WTC11 (cell line): Measurements from ENCODE around the gene HOXD13. TPM values are rescaled to one million over a fixed set of nuclear protein-coding genes. Genes with fewer than 3 reads are reported as not detected.

Experiments
- ATAC-seq: fragments of 200-7000 bp; cut with Tn5 transposase; 2 replicates; pipeline ENCODE4 v1.10.0; 2021; ENCODE audit warnings: mild to moderate bottlenecking, moderate library complexity
- CTCF ChIA-PET: fragments of 300-600 bp; sonication (Branson Sonifier 250); formaldehyde crosslinking; loops from one replicate; lab custom pipeline; 2021; ENCODE audit warnings: antibody characterized with exemption; lab: Charles Lee
- POLR2A ChIA-PET: fragments of 350-600 bp; sonication (Branson Sonifier 250); formaldehyde crosslinking; loops from one replicate; lab custom pipeline; 2021; ENCODE audit warnings: antibody characterized with exemption; lab: Charles Lee
- DNase-seq: peaks from one replicate; pipeline ENCODE4 v3.0.0; 2021; ENCODE audit warnings: low spot score
- H3K27ac Mint-ChIP-seq: 2 replicates; pipeline ENCODE4 v1.8.0; 2021; ENCODE audit warnings: mixed read lengths
- H3K27me3 Mint-ChIP-seq: 2 replicates; pipeline ENCODE4 v1.8.0; 2021; ENCODE audit warnings: low read depth, mild to moderate bottlenecking, moderate library complexity, mixed read lengths
- H3K36me3 Mint-ChIP-seq: 2 replicates; pipeline ENCODE4 v1.8.0; 2021; ENCODE audit warnings: mixed read lengths
- H3K4me1 Mint-ChIP-seq: 2 replicates; pipeline ENCODE4 v1.8.0; 2022; ENCODE audit warnings: mixed read lengths
- H3K4me3 Mint-ChIP-seq: 2 replicates; pipeline ENCODE4 v1.8.0; 2021; ENCODE audit warnings: mild to moderate bottlenecking, moderate library complexity, mixed read lengths
- H3K9me3 Mint-ChIP-seq: 2 replicates; pipeline ENCODE4 v1.8.0; 2021; ENCODE audit warnings: mixed read lengths
- CREB1 ChIP-seq: sonication (generic); formaldehyde crosslinking; IDR thresholded peaks from 2 replicates; pipeline ENCODE4 v1.8.0; 2023; ENCODE audit warnings: mild to moderate bottlenecking, missing genetic modification reagents
- ELF4 ChIP-seq: sonication (generic); formaldehyde crosslinking; IDR thresholded peaks from 2 replicates; pipeline ENCODE4 v1.8.1; 2022; ENCODE audit warnings: low read depth, mild to moderate bottlenecking, moderate library complexity, missing genetic modification reagents
- GTF2I ChIP-seq: fragments of 250-450 bp; sonication (Bioruptor Pico); conservative IDR thresholded peaks from 2 replicates; pipeline ENCODE4 v1.4.0; 2021; ENCODE audit warnings: mild to moderate bottlenecking
- IRF2 ChIP-seq: sonication (generic); formaldehyde crosslinking; IDR thresholded peaks from 2 replicates; pipeline ENCODE4 v1.8.0; 2022; ENCODE audit warnings: low read depth, missing genetic modification reagents, borderline replicate concordance
- KAT7 ChIP-seq: sonication (generic); formaldehyde crosslinking; IDR thresholded peaks from 2 replicates; pipeline ENCODE4 v1.8.1; 2023; ENCODE audit warnings: missing genetic modification reagents, mild to moderate bottlenecking, borderline replicate concordance
- MYBL2 ChIP-seq: sonication (generic); formaldehyde crosslinking; IDR thresholded peaks from 2 replicates; pipeline ENCODE4 v1.8.1; 2023; ENCODE audit warnings: mild to moderate bottlenecking, moderate library complexity, missing genetic modification reagents
- NFATC4 ChIP-seq: fragments of 250-450 bp; sonication (Bioruptor Pico); IDR thresholded peaks from 2 replicates; pipeline ENCODE4 v1.9.0; 2021; ENCODE audit warnings: mild to moderate bottlenecking
- RELA ChIP-seq: sonication (generic); formaldehyde crosslinking; IDR thresholded peaks from 2 replicates; pipeline ENCODE4 v1.8.1; 2022; ENCODE audit warnings: missing genetic modification reagents, mild to moderate bottlenecking, borderline replicate concordance
- SMAD3 ChIP-seq: sonication (generic); formaldehyde crosslinking; IDR thresholded peaks from 2 replicates; pipeline ENCODE4 v1.8.0; 2022; ENCODE audit warnings: missing genetic modification reagents, mild to moderate bottlenecking, borderline replicate concordance
- SMAD4 ChIP-seq: sonication (generic); formaldehyde crosslinking; IDR thresholded peaks from 2 replicates; pipeline ENCODE4 v1.8.0; 2022; ENCODE audit warnings: mild to moderate bottlenecking, missing genetic modification reagents
- total RNA-seq: library from RNA; stranded (reverse); gene quantifications from 3 replicates; pipeline ENCODE4 v1.2.3, GENCODE V29; 2021
- TF ChIP-seq, protein P1 (sequence below): fragments of 200-600 bp; IDR thresholded peaks from 2 replicates; pipeline ENCODE4 v1.8.0; 2022; ENCODE audit warnings: antibody characterized with exemption
- TF ChIP-seq, protein P2 (sequence below): sonication (generic); formaldehyde crosslinking; IDR thresholded peaks from 2 replicates; pipeline ENCODE4 v1.8.0; 2023; ENCODE audit warnings: mild to moderate bottlenecking, missing genetic modification reagents
- TF ChIP-seq, protein P3 (sequence below): sonication (generic); formaldehyde crosslinking; IDR thresholded peaks from 2 replicates; pipeline ENCODE4 v1.8.1; 2022; ENCODE audit warnings: low read depth, mild to moderate bottlenecking, moderate library complexity, missing genetic modification reagents, borderline replicate concordance
- TF ChIP-seq, protein P4 (sequence below): fragments of 250-450 bp; sonication (Bioruptor Pico); IDR thresholded peaks from 2 replicates; pipeline ENCODE4 v1.9.0; 2021; ENCODE audit warnings: mild to moderate bottlenecking
- TF ChIP-seq, protein P5 (sequence below): sonication (generic); formaldehyde crosslinking; IDR thresholded peaks from 2 replicates; pipeline ENCODE4 v1.8.0; 2022; ENCODE audit warnings: mild to moderate bottlenecking, missing genetic modification reagents
- TF ChIP-seq, protein P6 (sequence below): fragments of 250-450 bp; sonication (Bioruptor Pico); IDR thresholded peaks from 2 replicates; pipeline ENCODE4 v1.9.0; 2021; ENCODE audit warnings: moderate library complexity, mild to moderate bottlenecking, inconsistent platforms, borderline replicate concordance

HOXD13 gene
- total RNA-seq, 1 experiment from 2014 or later, result not detected

DNA sequence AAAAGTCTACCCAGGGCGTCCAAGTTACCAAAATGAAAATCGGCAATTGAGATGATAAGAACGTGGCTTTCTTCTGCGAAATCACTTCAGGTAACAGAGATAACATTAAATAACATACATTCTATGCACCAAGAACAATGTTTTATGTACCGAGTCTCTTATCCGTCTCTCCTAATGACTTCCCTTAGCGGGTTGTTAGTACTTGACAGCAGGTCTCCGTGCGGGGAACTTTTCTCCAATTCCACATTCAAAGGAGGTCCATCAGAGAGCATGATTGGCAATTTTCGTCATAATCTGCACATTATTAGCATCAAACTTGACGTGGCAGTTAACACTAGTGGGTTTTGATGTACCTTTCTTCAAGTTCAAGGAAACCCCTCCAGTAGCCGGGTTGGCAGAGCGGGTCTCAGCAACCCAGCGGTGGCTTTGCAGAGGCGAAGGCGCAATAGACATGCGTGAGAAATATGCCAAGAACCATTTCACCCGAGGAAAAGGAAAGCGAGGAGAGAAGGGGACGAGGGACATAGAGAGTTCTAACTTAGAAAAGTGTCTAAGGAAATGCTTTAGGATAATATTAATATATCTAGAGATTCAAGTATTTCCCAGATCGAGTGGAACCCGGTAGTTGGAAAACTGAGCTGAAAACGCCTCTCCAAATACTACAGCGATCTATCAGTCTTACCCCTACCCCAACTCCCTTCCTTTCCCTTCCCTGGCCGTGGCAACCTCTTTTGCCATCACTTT is 13.8 kb upstream of the HOXD13 start:
- H3K27ac Mint-ChIP-seq, result no peak overlapping the region
- peaks cover 3% of the 10 kb centered on the region; the same call in 1 of the 2 replicates for H3K36me3 Mint-ChIP-seq
- ChIA-PET CTCF (interaction anchor here (0.7 to 4.6 kb wide), 14 partner anchors 7 to 1048 kb away, joined by 3 to 56 read pairs (median 4); partner anchors contain the start of genes HOXD13 and LNPK), POLR2A (interaction anchor here (0.7 kb wide), 1 partner anchor 28 kb away, joined by 3 read pairs; no protein-coding TSS in a partner anchor)
- peaks cover 40% of the 10 kb centered on the region for H3K4me1 Mint-ChIP-seq
- H3K4me3 Mint-ChIP-seq, result peak overlapping the region; percentile 81
- ATAC-seq (no peak), DNase-seq (no peak)
- TF ChIP-seq, protein P1, sequence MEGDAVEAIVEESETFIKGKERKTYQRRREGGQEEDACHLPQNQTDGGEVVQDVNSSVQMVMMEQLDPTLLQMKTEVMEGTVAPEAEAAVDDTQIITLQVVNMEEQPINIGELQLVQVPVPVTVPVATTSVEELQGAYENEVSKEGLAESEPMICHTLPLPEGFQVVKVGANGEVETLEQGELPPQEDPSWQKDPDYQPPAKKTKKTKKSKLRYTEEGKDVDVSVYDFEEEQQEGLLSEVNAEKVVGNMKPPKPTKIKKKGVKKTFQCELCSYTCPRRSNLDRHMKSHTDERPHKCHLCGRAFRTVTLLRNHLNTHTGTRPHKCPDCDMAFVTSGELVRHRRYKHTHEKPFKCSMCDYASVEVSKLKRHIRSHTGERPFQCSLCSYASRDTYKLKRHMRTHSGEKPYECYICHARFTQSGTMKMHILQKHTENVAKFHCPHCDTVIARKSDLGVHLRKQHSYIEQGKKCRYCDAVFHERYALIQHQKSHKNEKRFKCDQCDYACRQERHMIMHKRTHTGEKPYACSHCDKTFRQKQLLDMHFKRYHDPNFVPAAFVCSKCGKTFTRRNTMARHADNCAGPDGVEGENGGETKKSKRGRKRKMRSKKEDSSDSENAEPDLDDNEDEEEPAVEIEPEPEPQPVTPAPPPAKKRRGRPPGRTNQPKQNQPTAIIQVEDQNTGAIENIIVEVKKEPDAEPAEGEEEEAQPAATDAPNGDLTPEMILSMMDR, result no peak
- TF ChIP-seq RELA, result no peak
- no peak for TF ChIP-seq SMAD4
- TF ChIP-seq IRF2 (CRISPR knock-in tag), result no peak
- TF ChIP-seq ELF4 (CRISPR knock-in tag), result no peak
- TF ChIP-seq, protein P2, sequence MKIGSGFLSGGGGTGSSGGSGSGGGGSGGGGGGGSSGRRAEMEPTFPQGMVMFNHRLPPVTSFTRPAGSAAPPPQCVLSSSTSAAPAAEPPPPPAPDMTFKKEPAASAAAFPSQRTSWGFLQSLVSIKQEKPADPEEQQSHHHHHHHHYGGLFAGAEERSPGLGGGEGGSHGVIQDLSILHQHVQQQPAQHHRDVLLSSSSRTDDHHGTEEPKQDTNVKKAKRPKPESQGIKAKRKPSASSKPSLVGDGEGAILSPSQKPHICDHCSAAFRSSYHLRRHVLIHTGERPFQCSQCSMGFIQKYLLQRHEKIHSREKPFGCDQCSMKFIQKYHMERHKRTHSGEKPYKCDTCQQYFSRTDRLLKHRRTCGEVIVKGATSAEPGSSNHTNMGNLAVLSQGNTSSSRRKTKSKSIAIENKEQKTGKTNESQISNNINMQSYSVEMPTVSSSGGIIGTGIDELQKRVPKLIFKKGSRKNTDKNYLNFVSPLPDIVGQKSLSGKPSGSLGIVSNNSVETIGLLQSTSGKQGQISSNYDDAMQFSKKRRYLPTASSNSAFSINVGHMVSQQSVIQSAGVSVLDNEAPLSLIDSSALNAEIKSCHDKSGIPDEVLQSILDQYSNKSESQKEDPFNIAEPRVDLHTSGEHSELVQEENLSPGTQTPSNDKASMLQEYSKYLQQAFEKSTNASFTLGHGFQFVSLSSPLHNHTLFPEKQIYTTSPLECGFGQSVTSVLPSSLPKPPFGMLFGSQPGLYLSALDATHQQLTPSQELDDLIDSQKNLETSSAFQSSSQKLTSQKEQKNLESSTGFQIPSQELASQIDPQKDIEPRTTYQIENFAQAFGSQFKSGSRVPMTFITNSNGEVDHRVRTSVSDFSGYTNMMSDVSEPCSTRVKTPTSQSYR (CRISPR knock-in tag), result no peak
- no peak for TF ChIP-seq KAT7
- TF ChIP-seq, protein P3, sequence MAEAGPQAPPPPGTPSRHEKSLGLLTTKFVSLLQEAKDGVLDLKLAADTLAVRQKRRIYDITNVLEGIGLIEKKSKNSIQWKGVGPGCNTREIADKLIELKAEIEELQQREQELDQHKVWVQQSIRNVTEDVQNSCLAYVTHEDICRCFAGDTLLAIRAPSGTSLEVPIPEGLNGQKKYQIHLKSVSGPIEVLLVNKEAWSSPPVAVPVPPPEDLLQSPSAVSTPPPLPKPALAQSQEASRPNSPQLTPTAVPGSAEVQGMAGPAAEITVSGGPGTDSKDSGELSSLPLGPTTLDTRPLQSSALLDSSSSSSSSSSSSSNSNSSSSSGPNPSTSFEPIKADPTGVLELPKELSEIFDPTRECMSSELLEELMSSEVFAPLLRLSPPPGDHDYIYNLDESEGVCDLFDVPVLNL (CRISPR knock-in tag), result no peak
- peaks cover 98% of the 10 kb centered on the region for H3K27me3 Mint-ChIP-seq
- H3K9me3 Mint-ChIP-seq, result no peaks in the 10 kb centered on the region

DNA sequence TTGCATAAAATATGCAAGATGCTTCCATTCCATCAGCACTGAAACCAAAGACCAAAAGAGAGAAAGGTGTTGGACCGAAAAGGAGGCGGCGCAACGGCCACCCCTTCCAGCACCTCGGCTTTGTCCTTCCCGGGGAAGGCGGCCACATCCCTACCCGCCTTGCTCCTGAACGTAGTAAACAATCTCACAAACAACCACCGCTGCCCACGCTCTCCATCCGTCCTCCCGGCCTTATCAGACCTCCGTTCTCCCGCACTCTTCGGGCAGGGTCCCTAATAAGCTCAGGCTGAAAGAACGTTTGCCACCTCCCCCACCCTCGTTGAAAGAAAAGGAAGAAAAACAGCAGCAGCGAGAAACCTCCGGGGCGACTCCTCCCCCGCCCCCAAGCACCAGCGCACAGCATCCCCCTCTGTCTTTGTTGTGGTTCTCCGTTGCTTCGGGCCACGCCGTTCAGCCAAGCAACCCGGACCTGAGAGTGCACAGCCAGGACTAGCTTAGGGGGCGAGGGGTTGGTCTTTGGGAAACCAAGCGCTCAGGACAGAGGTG is 13.2 kb upstream of the HOXD13 start:
- Mint-ChIP-seq H3K9me3 (no peaks in the 10 kb centered on the region), H3K4me1 (peaks cover 44% of the 10 kb centered on the region), H3K4me3 (peak overlapping the region; percentile 81), H3K36me3 (peaks cover 3% of the 10 kb centered on the region; the same call in 1 of the 2 replicates), H3K27ac (peak overlapping the region; percentile 67; the same call in 1 of the 2 replicates), H3K27me3 (peaks cover 98% of the 10 kb centered on the region)
- TF ChIP-seq MYBL2 (CRISPR knock-in tag), result no peak
- TF ChIP-seq SMAD3 (CRISPR knock-in tag), result no peak
- TF ChIP-seq, protein P4, sequence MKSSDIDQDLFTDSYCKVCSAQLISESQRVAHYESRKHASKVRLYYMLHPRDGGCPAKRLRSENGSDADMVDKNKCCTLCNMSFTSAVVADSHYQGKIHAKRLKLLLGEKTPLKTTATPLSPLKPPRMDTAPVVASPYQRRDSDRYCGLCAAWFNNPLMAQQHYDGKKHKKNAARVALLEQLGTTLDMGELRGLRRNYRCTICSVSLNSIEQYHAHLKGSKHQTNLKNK (CRISPR knock-in tag), result no peak
- no peak for TF ChIP-seq GTF2I (CRISPR knock-in tag)
- no peak for TF ChIP-seq CREB1 (CRISPR knock-in tag)
- TF ChIP-seq, protein P5, sequence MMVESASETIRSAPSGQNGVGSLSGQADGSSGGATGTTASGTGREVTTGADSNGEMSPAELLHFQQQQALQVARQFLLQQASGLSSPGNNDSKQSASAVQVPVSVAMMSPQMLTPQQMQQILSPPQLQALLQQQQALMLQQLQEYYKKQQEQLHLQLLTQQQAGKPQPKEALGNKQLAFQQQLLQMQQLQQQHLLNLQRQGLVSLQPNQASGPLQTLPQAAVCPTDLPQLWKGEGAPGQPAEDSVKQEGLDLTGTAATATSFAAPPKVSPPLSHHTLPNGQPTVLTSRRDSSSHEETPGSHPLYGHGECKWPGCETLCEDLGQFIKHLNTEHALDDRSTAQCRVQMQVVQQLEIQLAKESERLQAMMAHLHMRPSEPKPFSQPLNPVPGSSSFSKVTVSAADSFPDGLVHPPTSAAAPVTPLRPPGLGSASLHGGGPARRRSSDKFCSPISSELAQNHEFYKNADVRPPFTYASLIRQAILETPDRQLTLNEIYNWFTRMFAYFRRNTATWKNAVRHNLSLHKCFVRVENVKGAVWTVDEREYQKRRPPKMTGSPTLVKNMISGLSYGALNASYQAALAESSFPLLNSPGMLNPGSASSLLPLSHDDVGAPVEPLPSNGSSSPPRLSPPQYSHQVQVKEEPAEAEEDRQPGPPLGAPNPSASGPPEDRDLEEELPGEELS (CRISPR knock-in tag), result no peak
- TF ChIP-seq, protein P6, sequence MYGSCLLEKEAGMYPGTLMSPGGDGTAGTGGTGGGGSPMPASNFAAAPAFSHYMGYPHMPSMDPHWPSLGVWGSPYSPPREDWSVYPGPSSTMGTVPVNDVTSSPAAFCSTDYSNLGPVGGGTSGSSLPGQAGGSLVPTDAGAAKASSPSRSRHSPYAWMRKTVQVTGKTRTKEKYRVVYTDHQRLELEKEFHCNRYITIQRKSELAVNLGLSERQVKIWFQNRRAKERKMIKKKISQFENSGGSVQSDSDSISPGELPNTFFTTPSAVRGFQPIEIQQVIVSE (CRISPR knock-in tag), result no peak
- no peak for TF ChIP-seq NFATC4 (CRISPR knock-in tag)
- DNase-seq (peak; percentile 59), ATAC-seq (peak; percentile 27)
- CTCF ChIA-PET, result interaction anchor here (0.7 to 4.6 kb wide), 16 partner anchors 8 to 1104 kb away, joined by 3 to 56 read pairs (median 4); partner anchors contain the start of genes HOXD13 and LNPK
- POLR2A ChIA-PET, result interaction anchor here (0.7 kb wide), 1 partner anchor 27 kb away, joined by 3 read pairs; no protein-coding TSS in a partner anchor
